Activated CD8-positive, alpha-beta memory T cell treated with anti-CD3 and anti-CD28 coated beads, Interleukin-2, amount 10 ng/mL, durations not matched to agents 7 days and 5 days (primary cell): ENCODE results near the gene PCDHGA4. TPM values are rescaled to one million over a fixed set of nuclear protein-coding genes. Genes with fewer than 3 reads are reported as not detected.
"Not testable (repeated sequence)": the region's sequence is repeated elsewhere in the genome, so short reads cannot be mapped to it uniquely, and the experiment has no call there.

ENCODE experiments used
- ATAC-seq: fragments of 150-1000 bp; cut with Tn5 transposase; one replicate; pipeline ENCODE4 v1.10.0; 2021; ENCODE audit warnings: moderate library complexity
- CTCF ChIA-PET: fragments of 350-600 bp; sonication (Branson Sonifier 250); formaldehyde crosslinking; loops from one replicate; lab custom pipeline; 2021; ENCODE audit warnings: antibody characterized with exemption; lab: Charles Lee
- DNase-seq: peaks from one replicate; pipeline ENCODE4 v3.0.0-alpha.2; 2020
- H3K27ac Mint-ChIP-seq: one replicate; pipeline ENCODE4 v1.8.0; 2021; ENCODE audit warnings: mild to moderate bottlenecking, mixed read lengths
- H3K27me3 Mint-ChIP-seq: one replicate; pipeline ENCODE4 v1.8.0; 2021; ENCODE audit warnings: mixed read lengths
- H3K36me3 Mint-ChIP-seq: one replicate; pipeline ENCODE4 v1.8.0; 2021; ENCODE audit warnings: mild to moderate bottlenecking, mixed read lengths
- H3K4me1 Mint-ChIP-seq: one replicate; pipeline ENCODE4 v1.8.0; 2021; ENCODE audit warnings: mixed read lengths
- H3K4me3 Mint-ChIP-seq: one replicate; pipeline ENCODE4 v1.8.0; 2021; ENCODE audit warnings: mild to moderate bottlenecking, moderate library complexity, mixed read lengths
- H3K9me3 Mint-ChIP-seq: one replicate; pipeline ENCODE4 v1.8.0; 2022; ENCODE audit warnings: low read depth, mixed read lengths
- total RNA-seq, 2 experiments: library from RNA; stranded (reverse); gene quantifications; one replicate each; pipeline ENCODE4 v1.2.3, GENCODE V29; 2021

Gene PCDHGA4
- under 1 TPM in 1 of 2 experiments, not detected in 1; 0.20 TPM for total RNA-seq

DNA sequence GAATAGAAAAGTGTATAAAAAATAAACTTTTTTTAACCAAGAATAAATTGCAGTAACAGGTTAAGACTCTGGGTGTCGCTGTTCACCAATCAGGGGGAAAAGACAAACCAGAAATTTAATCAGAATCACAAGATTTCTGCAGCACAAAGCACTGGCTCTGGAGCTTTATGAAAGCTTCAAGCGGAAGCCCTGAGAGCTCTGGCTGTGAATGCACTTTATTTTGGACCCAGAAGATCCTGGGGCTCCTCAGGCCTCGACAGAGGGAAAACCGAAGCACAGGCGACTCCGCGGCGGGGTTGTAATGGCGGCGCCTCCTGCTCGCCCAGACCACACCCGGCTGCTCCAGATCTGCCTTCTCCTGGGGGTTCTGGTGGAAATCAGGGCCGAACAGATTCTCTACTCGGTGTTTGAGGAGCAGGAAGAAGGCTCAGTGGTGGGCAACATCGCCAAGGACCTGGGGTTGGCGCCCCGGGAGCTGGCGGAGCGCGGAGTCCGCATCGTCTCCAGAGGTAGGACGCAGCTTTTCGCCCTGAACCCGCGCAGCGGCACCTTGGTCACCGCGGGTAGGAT is at the start of gene PCDHGA4:
TSS of gene PCDHGA4 (plus strand) at position 122 of the 570 bp plus-strand sequence. CDS start at position 209, 87 bp downstream.
- no peak within 1 kb of the TSS for H3K27ac Mint-ChIP-seq
- peaks cover 47% of the 10 kb centered on the region for H3K27me3 Mint-ChIP-seq
- peaks cover 6% of the 10 kb centered on the region for H3K36me3 Mint-ChIP-seq
- DNase-seq (no peak), ATAC-seq (no peak)
- H3K9me3 Mint-ChIP-seq: peaks cover 14% of the 10 kb centered on the region
- no peak within 1 kb of the TSS for H3K4me3 Mint-ChIP-seq
- CTCF ChIA-PET: interaction anchor here (1.1 to 1.2 kb wide), 5 partner anchors 11 to 203 kb away, joined by 4 to 8 read pairs (median 4); partner anchors contain the start of genes PCDHGA1, PCDHGA11, PCDHGA3 and PCDHGB3
- H3K4me1 Mint-ChIP-seq: peaks cover 2% of the 10 kb centered on the region

DNA sequence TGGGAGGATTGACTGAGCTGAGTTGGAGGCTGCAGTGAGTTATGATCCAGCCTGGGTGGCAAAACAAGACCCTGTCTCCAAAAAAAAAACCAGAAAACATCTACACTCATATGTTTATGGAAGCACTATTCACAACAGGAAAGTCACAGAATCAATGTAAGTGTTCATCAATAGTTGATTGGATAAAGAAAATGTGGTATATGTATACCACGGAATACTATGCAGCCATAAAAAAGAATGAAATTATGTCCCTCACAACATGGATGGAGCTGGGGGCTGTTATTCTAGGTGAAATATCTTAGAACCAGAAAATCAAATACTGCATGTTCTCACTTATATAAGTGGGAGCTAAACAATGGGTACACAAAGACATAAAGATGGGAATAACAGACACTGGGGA is 48.2 kb upstream of the PCDHGA4 start:
- no peak overlapping the region for H3K27ac Mint-ChIP-seq
- no peaks in the 10 kb centered on the region for H3K27me3 Mint-ChIP-seq
- CTCF ChIA-PET: interaction anchor here (1.6 kb wide), 1 partner anchor 13 kb away, joined by 5 read pairs; no protein-coding TSS in a partner anchor
- ATAC-seq (no peak), DNase-seq (no peak)
- no peak overlapping the region for H3K4me3 Mint-ChIP-seq
- H3K4me1 Mint-ChIP-seq: no peaks in the 10 kb centered on the region
- H3K9me3 Mint-ChIP-seq: peaks cover 28% of the 10 kb centered on the region
- peaks cover 23% of the 10 kb centered on the region for H3K36me3 Mint-ChIP-seq

DNA sequence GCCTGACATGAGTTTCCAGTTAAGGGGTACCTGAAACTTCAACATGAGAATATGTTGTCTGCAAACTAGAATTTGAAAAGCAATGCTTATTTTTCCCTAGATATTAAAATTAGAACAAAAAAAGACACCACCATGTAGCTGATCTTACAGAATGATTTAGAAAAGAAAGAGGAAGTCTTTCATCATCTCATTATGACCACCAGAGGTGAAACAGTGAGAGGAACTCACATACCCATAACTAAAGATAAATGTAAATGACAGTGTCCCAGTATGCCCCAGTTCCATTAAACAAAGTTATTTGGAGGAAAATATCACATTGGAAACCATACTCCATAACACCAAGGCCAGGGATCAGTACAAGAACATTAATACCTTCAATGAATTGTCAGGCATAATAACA is 41.1 kb upstream of the PCDHGA4 start:
- Mint-ChIP-seq H3K36me3 (peaks cover 57% of the 10 kb centered on the region), H3K4me3 (no peak overlapping the region), H3K4me1 (peaks cover 4% of the 10 kb centered on the region), H3K27ac (no peak overlapping the region), H3K27me3 (no peaks in the 10 kb centered on the region), H3K9me3 (peaks cover 45% of the 10 kb centered on the region)
- no peak for ATAC-seq
- CTCF ChIA-PET: no interaction called here
- no peak for DNase-seq

DNA sequence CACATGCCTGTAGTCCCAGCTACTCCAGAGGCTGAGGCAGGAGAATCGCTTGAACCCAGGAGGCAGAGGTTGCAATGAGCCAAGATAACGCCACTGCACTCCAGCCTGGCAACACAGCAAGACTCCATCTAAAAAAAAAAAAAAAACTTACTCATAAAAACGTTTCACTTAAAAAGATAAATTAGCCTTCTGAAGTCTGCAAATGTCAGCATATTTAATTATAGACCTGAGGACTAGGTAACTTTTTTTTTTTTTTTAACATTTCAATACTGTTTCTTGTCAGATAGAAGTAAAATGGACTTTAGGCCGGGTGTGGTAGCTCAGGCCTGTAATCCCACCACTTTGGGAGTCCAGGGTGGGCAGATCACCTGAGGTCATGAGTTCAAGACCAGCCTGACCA is 37.9 kb upstream of the PCDHGA4 start:
- H3K27ac Mint-ChIP-seq, H3K27me3 Mint-ChIP-seq, ATAC-seq, CTCF ChIA-PET, H3K4me3 Mint-ChIP-seq, DNase-seq: not testable (repeated sequence)
- Mint-ChIP-seq H3K4me1 (peaks cover 26% of the 10 kb centered on the region), H3K36me3 (peaks cover 78% of the 10 kb centered on the region), H3K9me3 (peaks cover 52% of the 10 kb centered on the region)

DNA sequence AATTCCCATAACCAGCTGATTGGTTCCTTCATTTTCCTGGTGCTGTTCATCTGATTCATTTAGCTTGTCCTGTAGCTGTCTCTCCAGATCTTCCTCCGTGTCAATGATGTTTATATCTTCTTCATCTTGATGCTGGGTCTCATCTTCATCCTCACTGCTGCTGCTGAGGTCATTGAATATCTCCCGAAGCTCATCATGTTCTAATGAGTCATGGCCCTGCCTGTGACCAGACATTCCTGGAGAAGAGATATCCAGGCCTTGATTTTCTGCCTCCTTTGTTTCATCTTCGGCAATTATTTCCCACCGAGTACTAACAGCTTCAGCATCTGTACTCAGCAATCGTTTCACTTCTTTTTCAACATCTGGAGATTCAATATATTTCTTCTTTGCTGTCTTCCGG is 35.6 kb upstream of the PCDHGA4 start:
- peaks cover 32% of the 10 kb centered on the region for H3K4me1 Mint-ChIP-seq
- CTCF ChIA-PET: interaction anchor here (1.5 to 4.9 kb wide), 6 partner anchors 11 to 245 kb away, joined by 5 to 35 read pairs (median 12); partner anchors contain the start of genes PCDHGA1 and PCDHGA3
- H3K27ac Mint-ChIP-seq: no peak overlapping the region
- ATAC-seq (no peak), DNase-seq (no peak)
- peak overlapping the region; percentile 13 for H3K4me3 Mint-ChIP-seq
- H3K9me3 Mint-ChIP-seq: peaks cover 47% of the 10 kb centered on the region
- no peaks in the 10 kb centered on the region for H3K27me3 Mint-ChIP-seq
- H3K36me3 Mint-ChIP-seq: peaks cover 69% of the 10 kb centered on the region

DNA sequence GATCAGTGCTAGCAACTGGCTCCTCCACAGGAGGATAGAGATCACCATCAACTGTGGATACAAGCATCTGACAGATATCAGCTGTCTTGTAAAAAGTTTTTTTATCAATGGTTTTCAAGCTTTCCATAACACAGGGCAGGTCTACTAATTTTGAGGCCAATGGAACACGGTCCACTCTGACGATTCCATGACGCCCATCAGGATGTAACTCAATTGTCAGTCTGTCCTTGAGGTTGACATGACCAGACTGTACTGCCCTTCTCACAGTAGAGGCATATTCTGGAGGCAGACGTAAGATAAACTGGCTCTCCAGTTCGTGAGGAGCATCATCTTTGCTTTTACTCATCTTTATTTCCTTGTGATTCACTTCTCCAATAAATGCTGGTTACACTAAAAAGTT is 35.1 kb upstream of the PCDHGA4 start:
- H3K4me1 Mint-ChIP-seq: peaks cover 32% of the 10 kb centered on the region
- ATAC-seq (no peak), DNase-seq (no peak)
- peak overlapping the region; percentile 97 for H3K4me3 Mint-ChIP-seq
- H3K27me3 Mint-ChIP-seq: no peaks in the 10 kb centered on the region
- peaks cover 67% of the 10 kb centered on the region for H3K36me3 Mint-ChIP-seq
- CTCF ChIA-PET: interaction anchor here (1.3 to 4.9 kb wide), 11 partner anchors 10 to 318 kb away, joined by 3 to 35 read pairs (median 6); partner anchors contain the start of genes HDAC3, PCDHGA1, PCDHGA11 and PCDHGA3
- H3K27ac Mint-ChIP-seq: peak overlapping the region; percentile 100
- peaks cover 46% of the 10 kb centered on the region for H3K9me3 Mint-ChIP-seq

DNA sequence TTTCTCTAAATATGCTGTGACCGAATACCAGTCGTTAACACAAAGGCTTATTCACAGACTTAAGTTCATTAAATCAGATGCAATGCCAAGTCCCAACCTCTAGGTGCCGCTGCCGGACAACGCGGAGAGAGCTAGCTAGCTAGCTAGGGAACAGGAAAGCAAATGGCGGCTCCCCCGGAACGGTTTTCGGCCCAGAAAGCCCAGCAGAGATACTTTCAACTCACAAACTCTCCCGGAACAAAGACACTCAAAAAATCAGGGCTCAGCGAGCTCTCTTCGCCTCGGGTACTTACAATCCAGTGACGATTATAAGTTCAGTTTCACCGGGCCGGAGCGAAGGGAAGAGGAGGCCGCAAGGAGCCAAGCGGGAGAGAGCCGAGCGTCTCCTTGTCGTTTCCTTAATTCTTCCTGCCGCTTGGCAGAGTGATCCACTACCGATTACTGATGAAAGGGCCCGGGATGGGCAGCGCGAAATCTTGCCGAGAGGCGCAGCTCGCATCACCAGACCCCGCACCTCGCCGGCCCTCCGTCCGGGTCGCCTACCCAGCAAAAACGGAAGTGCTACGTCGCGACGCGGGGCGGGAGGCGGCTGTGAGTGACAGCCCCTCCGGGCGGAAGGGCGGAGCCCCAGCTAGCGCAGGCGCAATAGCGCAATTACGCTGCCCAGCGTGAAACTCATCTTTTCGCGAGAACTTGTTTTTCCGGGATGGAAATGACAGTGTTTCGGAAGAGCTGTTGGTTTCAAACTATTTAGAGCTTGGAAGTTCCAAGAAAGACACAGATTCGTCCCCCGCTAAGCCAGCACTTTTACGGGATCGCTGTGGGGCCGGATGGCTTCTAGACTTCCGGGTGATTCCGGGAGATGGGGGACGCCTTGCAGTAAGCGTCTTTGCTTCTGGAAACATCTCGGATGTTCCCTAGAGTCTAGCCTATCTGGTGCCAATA is 34.3 kb upstream of the PCDHGA4 start, which contains the start of gene TAF7:
TSS of gene TAF7 (minus strand) at position 560 of the 945 bp plus-strand sequence. CDS start 740 bp downstream, outside the sequence.
- DNase-seq (peak; percentile 95), ATAC-seq (peak; percentile 95)
- H3K27ac Mint-ChIP-seq: peak within 1 kb of the TSS; percentile 100
- peaks cover 38% of the 10 kb centered on the region for H3K9me3 Mint-ChIP-seq
- H3K27me3 Mint-ChIP-seq: no peaks in the 10 kb centered on the region
- H3K4me1 Mint-ChIP-seq: peaks cover 32% of the 10 kb centered on the region
- CTCF ChIA-PET: interaction anchor here (0.9 to 4.9 kb wide), 15 partner anchors 9 to 609 kb away, joined by 3 to 35 read pairs (median 5); partner anchors contain the start of genes HDAC3, PCDHGA1, PCDHGA11 and PCDHGA3
- peaks cover 59% of the 10 kb centered on the region for H3K36me3 Mint-ChIP-seq
- peak within 1 kb of the TSS; percentile 97 for H3K4me3 Mint-ChIP-seq

DNA sequence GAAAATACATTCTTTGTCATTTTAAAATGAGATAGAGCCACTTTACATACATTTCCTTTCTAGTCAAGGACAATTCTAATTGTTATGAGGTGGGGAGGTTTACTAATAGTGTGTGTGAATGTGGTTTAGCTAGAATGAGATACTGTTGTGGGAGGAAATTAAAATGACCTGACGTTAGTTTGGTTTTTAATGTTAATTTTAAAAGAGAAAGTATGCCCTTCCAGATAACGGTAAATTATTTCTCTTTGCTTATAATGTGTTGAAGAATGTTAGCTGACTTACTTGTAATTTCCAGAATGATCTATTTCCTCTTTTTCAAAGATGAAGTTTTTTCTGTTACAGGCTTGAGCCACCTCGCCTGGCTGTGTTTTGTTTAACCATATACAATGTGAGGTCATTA is 32.6 kb upstream of the PCDHGA4 start:
- H3K4me3 Mint-ChIP-seq: no peak overlapping the region
- DNase-seq (no peak), ATAC-seq (no peak)
- peaks cover under 1% of the 10 kb centered on the region for H3K27me3 Mint-ChIP-seq
- peaks cover 39% of the 10 kb centered on the region for H3K4me1 Mint-ChIP-seq
- peaks cover 48% of the 10 kb centered on the region for H3K36me3 Mint-ChIP-seq
- no peak overlapping the region for H3K27ac Mint-ChIP-seq
- CTCF ChIA-PET: interaction anchor here (1.3 to 4.9 kb wide), 2 partner anchors 190 to 242 kb away, joined by 3 to 33 read pairs; no protein-coding TSS in a partner anchor
- peaks cover 32% of the 10 kb centered on the region for H3K9me3 Mint-ChIP-seq

DNA sequence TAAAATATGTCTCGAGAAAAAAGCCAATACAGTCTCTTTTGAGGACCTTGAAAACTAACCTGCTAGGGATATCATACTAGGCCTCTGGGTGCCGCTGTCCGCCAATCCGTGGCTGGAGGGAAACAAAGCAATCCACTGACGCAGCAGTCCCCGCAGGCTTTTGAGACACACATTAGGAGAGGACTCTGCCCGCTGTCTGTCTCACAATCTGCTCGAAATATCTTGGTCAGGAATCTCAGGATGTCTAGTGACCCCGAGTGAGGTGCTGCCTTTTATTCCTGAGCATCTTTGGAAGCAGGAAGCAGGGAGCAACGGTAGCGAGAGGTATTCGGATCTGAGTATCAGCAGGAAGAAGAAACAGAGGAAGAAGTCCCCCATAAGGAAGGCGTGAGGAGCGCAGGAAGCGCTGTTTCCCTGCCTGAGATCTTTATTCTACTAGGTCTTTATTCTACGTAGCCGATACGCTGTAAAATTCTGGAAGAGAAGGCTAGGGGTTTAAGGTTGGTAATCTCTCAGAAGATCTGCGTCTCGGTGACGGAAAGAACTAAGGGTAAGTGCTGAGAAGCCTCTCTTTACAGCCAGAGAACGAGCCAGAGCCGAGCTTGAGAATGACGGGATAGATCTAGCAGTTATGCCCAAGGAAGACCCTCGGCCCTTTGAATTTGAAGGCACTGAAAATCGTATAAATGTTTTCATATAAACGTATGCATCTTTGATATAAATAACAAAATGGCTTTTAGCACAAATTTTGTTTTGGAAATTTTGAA is 28.6 kb upstream of the PCDHGA4 start:
- H3K9me3 Mint-ChIP-seq: peaks cover 9% of the 10 kb centered on the region

DNA sequence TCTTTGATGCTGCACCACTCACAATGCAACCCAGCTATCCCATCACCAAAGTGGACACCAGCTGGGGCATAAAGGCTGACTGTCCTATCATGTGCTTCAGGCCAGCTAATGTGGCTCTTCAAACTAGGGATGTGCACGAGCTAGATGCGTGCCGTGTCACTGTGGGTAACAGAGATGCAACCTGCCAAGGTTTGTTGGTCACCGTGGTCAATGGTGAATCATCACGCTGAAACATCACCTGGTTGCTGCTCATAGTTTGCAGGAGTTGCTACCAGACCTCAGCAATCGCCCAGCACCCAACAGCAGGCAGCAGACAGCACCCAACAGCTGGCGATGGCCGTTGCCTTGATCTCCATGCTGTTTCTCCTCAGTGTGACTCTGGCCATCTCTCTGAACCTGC is 26.6 kb upstream of the PCDHGA4 start:
- peaks cover 9% of the 10 kb centered on the region for H3K9me3 Mint-ChIP-seq
- ATAC-seq: no peak
- H3K4me3 Mint-ChIP-seq: no peak overlapping the region
- peaks cover 3% of the 10 kb centered on the region for H3K36me3 Mint-ChIP-seq
- H3K4me1 Mint-ChIP-seq: peaks cover 7% of the 10 kb centered on the region
- H3K27ac Mint-ChIP-seq: no peak overlapping the region
- CTCF ChIA-PET: interaction anchor here (0.7 to 3.2 kb wide), 5 partner anchors 8 to 229 kb away, joined by 3 to 35 read pairs (median 3); partner anchors contain the start of genes PCDHGA10 and TAF7
- H3K27me3 Mint-ChIP-seq: peaks cover 35% of the 10 kb centered on the region
- no peak for DNase-seq

More for the DNA sequence above, 28.6 kb upstream of the PCDHGA4 start:
- CTCF ChIA-PET: interaction anchor here (0.6 to 2.1 kb wide), 9 partner anchors 14 to 443 kb away, joined by 3 to 5 read pairs (median 3); partner anchors contain the start of gene DIAPH1
- DNase-seq (peak; percentile 79), ATAC-seq (peak; percentile 91)
- H3K27ac Mint-ChIP-seq: peak overlapping the region; percentile 70
- peaks cover 22% of the 10 kb centered on the region for H3K27me3 Mint-ChIP-seq
- H3K4me1 Mint-ChIP-seq: peaks cover 15% of the 10 kb centered on the region
- peaks cover 14% of the 10 kb centered on the region for H3K36me3 Mint-ChIP-seq
- H3K4me3 Mint-ChIP-seq: peak overlapping the region; percentile 77

DNA sequence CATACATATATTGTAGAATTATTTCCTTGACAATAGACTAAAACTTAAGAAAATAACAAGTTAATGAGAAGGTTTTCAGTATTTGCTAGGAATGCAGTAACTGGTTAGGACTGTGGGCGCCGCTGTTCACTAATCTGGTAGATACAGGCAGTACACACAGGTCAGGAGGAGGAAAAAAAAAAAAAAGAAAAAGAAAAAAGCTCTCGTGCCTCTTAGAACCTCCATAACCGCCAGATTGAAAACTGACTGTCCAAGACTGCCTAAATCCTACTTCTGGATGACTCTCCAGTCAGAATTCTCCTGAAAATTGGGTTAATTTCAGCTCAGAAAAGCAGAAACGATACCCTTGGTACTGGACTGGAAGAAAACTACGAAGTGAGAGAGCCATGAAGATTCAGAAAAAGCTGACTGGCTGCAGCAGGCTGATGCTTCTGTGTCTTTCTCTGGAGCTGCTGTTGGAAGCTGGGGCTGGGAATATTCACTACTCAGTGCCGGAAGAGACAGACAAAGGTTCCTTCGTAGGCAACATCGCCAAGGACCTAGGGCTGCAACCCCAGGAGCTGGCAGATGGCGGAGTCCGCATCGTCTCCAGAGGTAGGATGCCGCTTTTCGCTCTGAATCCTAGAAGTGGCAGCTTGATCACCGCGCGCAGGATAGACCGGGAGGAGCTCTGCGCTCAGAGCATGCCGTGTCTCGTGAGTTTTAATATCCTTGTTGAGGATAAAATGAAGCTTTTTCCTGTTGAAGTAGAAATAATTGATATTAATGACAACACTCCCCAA is 24.3 kb upstream of the PCDHGA4 start, which contains the start of gene PCDHGA1:
TSS of gene PCDHGA1 (plus strand) at position 216 of the 782 bp plus-strand sequence.
- no peak within 1 kb of the TSS for H3K4me3 Mint-ChIP-seq
- peaks cover 7% of the 10 kb centered on the region for H3K4me1 Mint-ChIP-seq
- H3K36me3 Mint-ChIP-seq: peaks cover 2% of the 10 kb centered on the region
- H3K27ac Mint-ChIP-seq: no peak within 1 kb of the TSS
- peaks cover 49% of the 10 kb centered on the region for H3K27me3 Mint-ChIP-seq
- peaks cover 14% of the 10 kb centered on the region for H3K9me3 Mint-ChIP-seq
- CTCF ChIA-PET: interaction anchor here (0.7 to 3.2 kb wide), 8 partner anchors 8 to 585 kb away, joined by 3 to 35 read pairs (median 4); partner anchors contain the start of genes PCDHGA2, PCDHGA3, PCDHGA4 and TAF7
- ATAC-seq: peak; percentile 44
- DNase-seq: no peak
